ENCODE results near the gene SEC14L2. TPM values are rescaled to one million over a fixed set of nuclear protein-coding genes. Genes with fewer than 3 reads are reported as not detected.

Gene SEC14L2
- total RNA-seq = 1 to 10 TPM; 3.0 to 8.8 (median 5.0) TPM

DNA sequence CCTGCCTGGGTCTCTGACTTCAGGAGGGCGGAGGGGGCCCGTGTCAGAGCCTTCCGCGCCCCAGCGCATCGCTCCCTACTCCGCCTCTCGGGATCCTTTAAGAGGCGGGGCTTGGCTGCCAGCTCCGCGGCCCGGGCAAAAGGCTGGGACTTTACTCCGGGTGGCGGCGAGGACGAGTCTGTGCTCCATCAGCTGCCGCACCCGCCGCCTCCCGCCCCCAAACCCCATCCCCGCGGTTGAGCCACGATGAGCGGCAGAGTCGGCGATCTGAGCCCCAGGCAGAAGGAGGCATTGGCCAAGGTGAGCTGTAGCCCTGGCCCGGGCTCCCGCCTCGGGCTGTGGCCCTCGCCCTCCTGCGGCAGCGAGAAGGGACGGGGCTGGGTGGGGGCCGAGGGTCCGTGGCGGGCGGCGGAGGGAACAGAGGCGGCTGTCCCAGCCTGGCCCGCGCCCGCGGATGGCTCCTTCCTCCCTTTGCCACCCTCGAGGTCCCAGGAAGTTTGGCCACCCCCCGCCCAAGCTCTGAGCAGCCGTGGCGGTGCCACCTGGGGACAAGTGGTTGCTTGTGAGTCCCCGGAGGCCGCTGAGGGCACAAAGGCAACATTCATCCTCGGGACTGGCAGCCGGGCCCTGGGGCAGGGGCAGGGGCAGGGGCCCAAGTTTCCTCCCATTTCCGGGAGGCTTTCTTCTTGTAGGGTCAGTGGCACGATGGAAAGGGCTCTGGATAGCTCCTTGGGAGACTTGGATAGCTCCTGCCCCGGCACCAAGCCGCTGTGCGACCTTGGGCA lies at the start of gene SEC14L2:
SEC14L2 (plus strand) TSS at position 148 of the 785 bp plus-strand sequence; CDS start at position 247, 99 bp downstream.
- TF ChIP-seq, protein P1, sequence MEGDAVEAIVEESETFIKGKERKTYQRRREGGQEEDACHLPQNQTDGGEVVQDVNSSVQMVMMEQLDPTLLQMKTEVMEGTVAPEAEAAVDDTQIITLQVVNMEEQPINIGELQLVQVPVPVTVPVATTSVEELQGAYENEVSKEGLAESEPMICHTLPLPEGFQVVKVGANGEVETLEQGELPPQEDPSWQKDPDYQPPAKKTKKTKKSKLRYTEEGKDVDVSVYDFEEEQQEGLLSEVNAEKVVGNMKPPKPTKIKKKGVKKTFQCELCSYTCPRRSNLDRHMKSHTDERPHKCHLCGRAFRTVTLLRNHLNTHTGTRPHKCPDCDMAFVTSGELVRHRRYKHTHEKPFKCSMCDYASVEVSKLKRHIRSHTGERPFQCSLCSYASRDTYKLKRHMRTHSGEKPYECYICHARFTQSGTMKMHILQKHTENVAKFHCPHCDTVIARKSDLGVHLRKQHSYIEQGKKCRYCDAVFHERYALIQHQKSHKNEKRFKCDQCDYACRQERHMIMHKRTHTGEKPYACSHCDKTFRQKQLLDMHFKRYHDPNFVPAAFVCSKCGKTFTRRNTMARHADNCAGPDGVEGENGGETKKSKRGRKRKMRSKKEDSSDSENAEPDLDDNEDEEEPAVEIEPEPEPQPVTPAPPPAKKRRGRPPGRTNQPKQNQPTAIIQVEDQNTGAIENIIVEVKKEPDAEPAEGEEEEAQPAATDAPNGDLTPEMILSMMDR (IDR thresholded peaks at IDR 0.05) = no peak
- ATAC-seq (ENCODE audit: low FRiP score) (peak; percentile 43), DNase-seq (ENCODE audit: low spot score) (no peak)

DNA sequence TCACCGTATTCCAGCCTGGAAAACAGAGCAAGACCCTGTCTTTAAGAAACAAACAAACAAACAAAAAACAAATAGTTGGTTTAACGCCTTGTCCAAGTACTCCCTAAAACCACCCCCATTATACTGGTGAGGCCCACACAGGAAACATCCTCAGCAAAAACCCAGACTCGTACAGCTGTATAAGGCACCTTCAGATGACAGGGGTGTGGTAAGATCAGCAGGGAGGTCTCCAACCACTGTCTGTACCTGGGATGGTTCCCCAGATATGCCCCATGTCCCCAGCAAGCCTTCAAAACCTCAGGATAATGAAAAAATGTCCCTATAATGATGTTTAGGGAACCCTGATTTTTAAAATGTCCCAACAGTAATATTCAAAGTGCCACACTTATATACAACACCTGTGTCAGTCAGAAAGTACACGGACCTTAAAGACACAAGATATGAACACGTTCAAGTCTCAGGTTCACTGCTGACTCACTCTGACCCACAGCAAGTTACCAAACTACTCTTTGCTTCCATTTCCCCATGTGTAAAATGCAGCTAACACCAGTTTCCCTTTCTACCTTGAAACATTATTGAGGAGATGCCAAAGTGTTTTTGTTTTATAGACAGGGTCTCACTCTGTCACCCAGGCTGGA lies 49.4 kb upstream of the SEC14L2 start:
- TF ChIP-seq, protein P1 (IDR thresholded peaks at IDR 0.05) = no peak
- DNase-seq (ENCODE audit: low spot score) = no peak
- ATAC-seq (ENCODE audit: low FRiP score) = no peak

- no peak for ATAC-seq (ENCODE audit: low FRiP score)
- TF ChIP-seq, protein P1 (IDR thresholded peaks at IDR 0.05) = no peak
- DNase-seq (ENCODE audit: low spot score) = no peak
These were observed 48.4 kb upstream of the SEC14L2 start for GRCh38 chr22:30348404-30348803.

GRCh38 chr22:30348809-30349208 lies 48.0 kb upstream of the SEC14L2 start:
- ATAC-seq (ENCODE audit: low FRiP score) (no peak), DNase-seq (ENCODE audit: low spot score) (no peak)
- TF ChIP-seq, protein P1 (IDR thresholded peaks at IDR 0.05) = no peak

- DNase-seq (ENCODE audit: low spot score) = no peak
- no peak for ATAC-seq (ENCODE audit: low FRiP score)
- TF ChIP-seq, protein P1 (IDR thresholded peaks at IDR 0.05) = no peak
These were observed 45.6 kb upstream of the SEC14L2 start for GRCh38 chr22:30351226-30351625.

GRCh38 chr22:30354644-30355043 lies 42.2 kb upstream of the SEC14L2 start:
- DNase-seq (ENCODE audit: low spot score) = no peak
- ATAC-seq (ENCODE audit: low FRiP score) = no peak
- TF ChIP-seq, protein P1 (IDR thresholded peaks at IDR 0.05) = no peak

Measured in omental fat pad (tissue), 4 donors.